ENCODE results near the gene EDC3.
A peak's percentile ranks its signal among the peaks of the same experiment; 100 is the strongest.
"Not testable (repeated sequence)": the region's sequence is repeated elsewhere in the genome, so short reads cannot be mapped to it uniquely, and the experiment has no call there.

The EDC3 gene

GRCh38 chr15:74653426-74654102 lies 42.3 kb downstream of the EDC3 start:
- no peak for DNase-seq (ENCODE audit: low read depth)

DNA sequence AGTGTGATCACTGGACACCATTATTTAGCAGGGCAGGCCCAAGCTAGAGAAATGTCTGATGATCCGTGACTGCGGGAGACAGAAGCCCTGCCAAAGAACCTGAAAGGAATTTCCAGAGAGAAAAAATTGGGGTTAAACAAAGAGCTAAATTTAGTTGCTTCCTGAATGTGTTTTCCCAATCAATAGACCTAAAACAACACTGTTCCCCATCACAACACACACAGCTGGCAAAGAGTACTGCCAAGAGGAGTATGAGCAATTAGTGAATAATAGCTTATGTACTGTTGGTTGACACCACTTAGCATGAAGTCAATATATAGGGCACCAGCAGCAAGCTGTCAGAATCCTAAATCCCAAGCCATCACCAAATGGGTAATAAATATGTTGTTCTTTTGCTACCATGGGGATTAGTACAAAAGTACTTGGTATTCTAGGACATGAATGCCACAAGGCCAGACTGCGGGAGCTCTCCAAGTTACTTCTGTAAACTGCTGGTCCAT lies 44.5 kb downstream of the EDC3 start:
- DNase-seq (ENCODE audit: low read depth) = no peak

GRCh38 chr15:74648051-74648842 lies 47.6 kb downstream of the EDC3 start:
- DNase-seq (ENCODE audit: low read depth) = no peak

DNA sequence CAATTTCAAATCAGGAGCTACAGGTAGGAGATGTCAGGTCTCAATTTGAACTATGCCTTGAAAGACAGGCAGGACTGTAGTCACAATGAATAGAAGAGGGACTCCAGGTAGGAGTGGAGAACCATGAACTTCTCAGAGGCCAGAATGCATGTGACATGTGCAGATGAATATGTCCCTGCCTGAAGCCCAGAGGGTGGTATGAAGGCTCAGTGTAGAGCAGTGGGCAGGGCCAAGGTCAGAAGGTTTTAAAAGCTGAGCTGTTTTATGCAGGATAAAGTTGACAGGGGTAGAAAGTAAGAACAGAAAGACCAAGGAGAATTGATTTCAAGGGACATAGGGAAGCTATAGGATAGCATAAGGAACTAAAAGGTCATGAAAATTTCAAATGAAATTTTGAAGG lies 49.3 kb downstream of the EDC3 start:
- DNase-seq (ENCODE audit: low read depth) = no peak

- DNase-seq (ENCODE audit: low read depth) = no peak
These were observed 52.1 kb downstream of the EDC3 start for GRCh38 chr15:74643665-74644204.

DNA sequence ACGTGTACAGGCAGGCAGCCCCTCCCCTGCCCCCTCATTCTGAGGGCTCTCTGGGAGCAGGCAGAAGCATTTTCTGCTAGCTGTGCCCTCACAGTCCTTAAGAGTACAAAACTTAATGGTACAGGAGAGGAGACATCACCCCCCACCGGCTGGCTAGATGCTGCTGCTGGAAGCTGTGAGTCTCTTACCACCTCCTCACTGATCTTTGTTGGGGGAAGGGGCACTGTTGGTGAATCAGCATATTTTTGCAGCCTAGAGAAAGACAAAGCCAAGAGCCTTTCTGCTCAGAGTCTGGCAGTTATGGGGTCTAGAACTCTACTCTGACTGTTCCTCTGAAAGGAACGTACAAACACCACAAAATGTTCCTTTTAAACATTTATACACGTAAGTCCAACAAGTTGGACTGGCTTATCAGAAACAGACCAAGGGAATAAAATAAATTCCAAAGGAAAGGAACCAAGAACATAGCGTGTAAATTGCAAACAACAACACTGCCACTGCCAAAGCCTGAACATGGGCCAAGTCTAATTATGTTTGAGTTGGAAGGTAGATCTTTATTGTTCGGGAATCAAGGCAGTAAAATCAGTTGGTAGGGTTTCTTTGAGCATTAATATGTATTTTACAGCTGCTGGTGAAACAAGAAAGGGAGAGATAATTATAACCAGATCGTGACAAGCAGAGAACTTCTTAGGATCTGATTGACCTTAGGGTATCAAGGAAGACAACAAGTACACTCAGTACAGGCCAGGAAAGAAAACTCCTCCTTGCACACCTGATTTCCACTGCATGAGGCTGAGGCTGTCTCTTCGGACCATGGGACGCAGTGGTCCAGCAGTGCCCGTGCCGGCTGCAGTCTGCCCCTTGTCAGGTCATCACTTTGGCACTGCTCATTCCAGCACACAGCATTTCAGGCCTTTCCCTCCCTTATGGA lies 52.8 kb downstream of the EDC3 start:
- DNase-seq (ENCODE audit: low read depth) = no peak

DNA sequence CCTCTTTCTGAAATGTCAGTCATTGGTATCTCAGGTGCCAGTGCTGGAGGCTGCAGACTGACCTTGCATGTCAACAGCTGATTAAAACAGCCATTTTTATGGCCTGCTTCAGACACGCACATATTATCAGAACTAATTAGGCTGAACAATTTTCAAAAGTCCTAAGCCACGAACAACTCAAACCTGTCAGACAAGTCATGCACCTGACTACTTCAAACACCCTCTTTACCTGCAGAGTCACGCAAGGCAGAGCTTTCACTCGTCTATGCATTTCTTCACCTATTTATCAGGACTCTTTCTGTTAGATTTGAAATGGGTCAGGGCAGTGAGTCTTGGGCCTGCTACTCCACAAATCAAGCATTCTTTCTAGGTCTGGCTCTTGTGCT lies 53.5 kb downstream of the EDC3 start:
- no peak for DNase-seq (ENCODE audit: low read depth)

DNA sequence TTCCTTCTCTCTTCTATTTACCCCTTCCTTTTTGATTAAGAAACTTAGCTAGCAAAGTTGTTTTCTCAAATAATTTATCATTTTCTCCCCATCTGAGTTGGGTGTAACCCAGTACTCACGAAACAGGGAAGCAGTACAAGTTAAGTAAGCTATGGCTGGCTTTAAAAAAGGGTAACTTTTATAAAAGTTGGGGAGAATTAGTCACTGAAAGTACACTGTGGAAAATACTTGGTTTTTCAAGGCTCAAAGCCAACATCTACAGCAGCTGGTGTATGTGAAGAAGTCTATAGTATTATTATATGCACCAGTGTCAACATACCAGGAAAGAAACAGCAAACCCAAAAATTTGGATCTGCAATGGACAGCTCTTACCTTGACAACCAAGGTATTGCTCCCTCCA lies 54.7 kb downstream of the EDC3 start:
- no peak for DNase-seq (ENCODE audit: low read depth)

DNA sequence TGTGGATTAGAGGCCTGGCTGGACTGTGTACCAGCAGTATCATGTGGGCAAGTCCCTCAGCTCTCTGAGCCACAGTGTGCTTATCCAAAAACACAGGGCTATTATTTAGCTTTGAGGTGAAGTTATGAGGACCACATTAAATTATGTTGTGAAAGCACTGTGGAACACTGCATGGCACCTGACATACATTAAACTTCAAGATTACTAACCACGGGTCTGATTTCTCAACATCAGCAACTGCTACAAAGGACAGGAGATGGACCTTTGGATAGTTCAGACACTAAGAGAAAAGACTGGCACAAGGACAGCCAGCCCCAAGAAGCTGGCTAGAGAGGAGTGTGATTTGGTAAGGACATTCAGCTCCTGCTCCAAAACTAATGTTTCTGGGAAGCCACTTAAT lies 58.8 kb downstream of the EDC3 start:
- DNase-seq (ENCODE audit: low read depth) = no peak

- peak; percentile 64 for DNase-seq (ENCODE audit: low read depth)
These were observed 60.6 kb downstream of the EDC3 start for GRCh38 chr15:74635228-74635627.

GRCh38 chr15:74633781-74634180 lies 62.0 kb downstream of the EDC3 start:
- no peak for DNase-seq (ENCODE audit: low read depth)

DNA sequence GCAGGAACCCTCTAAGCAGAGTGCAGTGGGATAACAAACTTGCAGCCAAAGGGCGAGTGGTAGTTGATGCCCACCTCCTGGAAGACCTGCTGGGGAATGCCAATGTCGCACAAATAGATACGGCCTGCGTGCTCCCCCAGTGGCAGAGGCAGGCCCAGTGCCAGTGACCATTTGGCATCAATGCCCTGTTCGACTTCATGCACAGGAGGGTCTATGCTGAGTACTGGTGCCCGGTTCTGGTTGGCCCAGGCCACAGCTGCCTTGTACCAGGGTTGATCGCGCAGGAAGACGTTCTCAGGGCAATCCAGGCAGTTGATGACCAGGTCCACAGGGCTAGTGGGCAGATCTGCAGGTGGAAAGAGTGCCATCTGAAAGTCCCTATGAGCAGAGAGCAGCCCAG lies 63.2 kb downstream of the EDC3 start:
- DNase-seq (ENCODE audit: low read depth) = no peak

GRCh38 chr15:74631935-74632560 lies 63.8 kb downstream of the EDC3 start:
- peak; percentile 55 for DNase-seq (ENCODE audit: low read depth)

- DNase-seq (ENCODE audit: low read depth) = no peak
These were observed 64.4 kb downstream of the EDC3 start for GRCh38 chr15:74631408-74631807.

- no peak for DNase-seq (ENCODE audit: low read depth)
These were observed 64.8 kb downstream of the EDC3 start for GRCh38 chr15:74631087-74631385.

- no peak for DNase-seq (ENCODE audit: low read depth)
These were observed 65.3 kb downstream of the EDC3 start for GRCh38 chr15:74630284-74631086.

DNA sequence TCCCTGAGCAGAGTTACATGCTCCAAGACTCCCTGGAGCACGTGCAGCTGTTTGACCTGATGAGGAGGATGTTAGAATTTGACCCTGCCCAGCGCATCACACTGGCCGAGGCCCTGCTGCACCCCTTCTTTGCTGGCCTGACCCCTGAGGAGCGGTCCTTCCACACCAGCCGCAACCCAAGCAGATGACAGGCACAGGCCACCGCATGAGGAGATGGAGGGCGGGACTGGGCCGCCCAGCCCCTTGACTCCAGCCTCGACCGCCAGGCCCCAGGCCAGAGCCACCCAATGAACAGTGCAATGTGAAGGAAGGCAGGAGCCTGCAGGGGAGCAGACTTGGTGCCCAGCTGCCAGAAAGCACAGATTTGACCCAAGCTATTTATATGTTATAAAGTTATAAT lies 66.1 kb downstream of the EDC3 start:
- DNase-seq (ENCODE audit: low read depth) = not testable (repeated sequence)

DNA sequence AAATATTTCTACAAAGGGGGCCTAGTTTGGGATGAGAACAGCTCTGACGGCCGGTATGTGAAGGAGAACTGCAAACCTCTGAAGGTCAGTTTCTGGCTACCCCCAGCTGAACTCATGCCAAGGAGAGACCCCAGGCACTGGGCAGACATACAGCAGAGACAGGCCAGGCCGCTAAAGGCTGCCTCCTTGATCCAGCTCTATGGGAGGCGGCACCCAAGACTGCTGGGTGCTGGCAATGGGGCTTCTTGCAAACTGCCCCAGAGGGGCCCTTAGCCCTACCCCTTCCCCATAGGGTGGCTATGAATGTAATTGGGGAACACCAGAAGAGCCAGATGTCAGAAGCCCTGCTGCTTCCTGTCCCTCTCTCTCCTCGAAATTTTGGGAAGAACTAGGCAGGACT lies 66.9 kb downstream of the EDC3 start:
- no peak for DNase-seq (ENCODE audit: low read depth)

- DNase-seq (ENCODE audit: low read depth) = no peak
These were observed 67.6 kb downstream of the EDC3 start for GRCh38 chr15:74628199-74628598.

DNA sequence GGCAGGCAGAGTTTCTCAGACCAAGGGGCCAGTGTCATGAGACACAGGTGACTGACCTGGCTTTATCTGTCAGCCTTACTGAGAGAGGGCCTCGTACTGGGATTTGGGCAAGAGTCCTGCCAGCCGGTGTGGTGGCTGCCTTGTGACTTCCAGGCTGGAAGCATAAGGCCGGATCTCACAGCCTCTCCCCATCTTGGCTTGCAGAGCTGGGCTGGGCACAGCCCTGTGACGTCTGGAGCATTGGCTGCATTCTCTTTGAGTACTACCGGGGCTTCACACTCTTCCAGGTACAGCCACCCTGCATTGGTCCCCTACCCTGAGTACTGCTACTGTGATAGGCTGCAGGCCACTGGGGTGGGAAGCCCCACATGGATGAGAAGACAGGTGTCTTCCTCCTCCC lies 68.1 kb downstream of the EDC3 start:
- DNase-seq (ENCODE audit: low read depth) = no peak
